Smooth muscle cell of the umbilical artery (primary cell): ENCODE measurements around the gene BTBD7. TPM values are rescaled to one million over a fixed set of nuclear protein-coding genes. Genes with fewer than 3 reads are reported as not detected.

ENCODE experiments used
- total RNA-seq: library from RNA; depleted of rRNA; stranded (reverse); fragments of >200 nt; gene quantifications from 2 replicates; pipeline ENCODE4 v1.2.3, GENCODE V29; 2014

BTBD7 gene, protein sequence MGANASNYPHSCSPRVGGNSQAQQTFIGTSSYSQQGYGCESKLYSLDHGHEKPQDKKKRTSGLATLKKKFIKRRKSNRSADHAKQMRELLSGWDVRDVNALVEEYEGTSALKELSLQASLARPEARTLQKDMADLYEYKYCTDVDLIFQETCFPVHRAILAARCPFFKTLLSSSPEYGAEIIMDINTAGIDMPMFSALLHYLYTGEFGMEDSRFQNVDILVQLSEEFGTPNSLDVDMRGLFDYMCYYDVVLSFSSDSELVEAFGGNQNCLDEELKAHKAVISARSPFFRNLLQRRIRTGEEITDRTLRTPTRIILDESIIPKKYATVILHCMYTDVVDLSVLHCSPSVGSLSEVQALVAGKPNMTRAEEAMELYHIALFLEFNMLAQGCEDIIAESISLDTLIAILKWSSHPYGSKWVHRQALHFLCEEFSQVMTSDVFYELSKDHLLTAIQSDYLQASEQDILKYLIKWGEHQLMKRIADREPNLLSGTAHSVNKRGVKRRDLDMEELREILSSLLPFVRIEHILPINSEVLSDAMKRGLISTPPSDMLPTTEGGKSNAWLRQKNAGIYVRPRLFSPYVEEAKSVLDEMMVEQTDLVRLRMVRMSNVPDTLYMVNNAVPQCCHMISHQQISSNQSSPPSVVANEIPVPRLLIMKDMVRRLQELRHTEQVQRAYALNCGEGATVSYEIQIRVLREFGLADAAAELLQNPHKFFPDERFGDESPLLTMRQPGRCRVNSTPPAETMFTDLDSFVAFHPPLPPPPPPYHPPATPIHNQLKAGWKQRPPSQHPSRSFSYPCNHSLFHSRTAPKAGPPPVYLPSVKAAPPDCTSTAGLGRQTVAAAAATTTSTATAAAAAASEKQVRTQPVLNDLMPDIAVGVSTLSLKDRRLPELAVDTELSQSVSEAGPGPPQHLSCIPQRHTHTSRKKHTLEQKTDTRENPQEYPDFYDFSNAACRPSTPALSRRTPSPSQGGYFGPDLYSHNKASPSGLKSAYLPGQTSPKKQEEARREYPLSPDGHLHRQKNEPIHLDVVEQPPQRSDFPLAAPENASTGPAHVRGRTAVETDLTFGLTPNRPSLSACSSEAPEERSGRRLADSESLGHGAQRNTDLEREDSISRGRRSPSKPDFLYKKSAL
- total RNA-seq, result 23.8 and 26.4 TPM in 2 replicates

DNA sequence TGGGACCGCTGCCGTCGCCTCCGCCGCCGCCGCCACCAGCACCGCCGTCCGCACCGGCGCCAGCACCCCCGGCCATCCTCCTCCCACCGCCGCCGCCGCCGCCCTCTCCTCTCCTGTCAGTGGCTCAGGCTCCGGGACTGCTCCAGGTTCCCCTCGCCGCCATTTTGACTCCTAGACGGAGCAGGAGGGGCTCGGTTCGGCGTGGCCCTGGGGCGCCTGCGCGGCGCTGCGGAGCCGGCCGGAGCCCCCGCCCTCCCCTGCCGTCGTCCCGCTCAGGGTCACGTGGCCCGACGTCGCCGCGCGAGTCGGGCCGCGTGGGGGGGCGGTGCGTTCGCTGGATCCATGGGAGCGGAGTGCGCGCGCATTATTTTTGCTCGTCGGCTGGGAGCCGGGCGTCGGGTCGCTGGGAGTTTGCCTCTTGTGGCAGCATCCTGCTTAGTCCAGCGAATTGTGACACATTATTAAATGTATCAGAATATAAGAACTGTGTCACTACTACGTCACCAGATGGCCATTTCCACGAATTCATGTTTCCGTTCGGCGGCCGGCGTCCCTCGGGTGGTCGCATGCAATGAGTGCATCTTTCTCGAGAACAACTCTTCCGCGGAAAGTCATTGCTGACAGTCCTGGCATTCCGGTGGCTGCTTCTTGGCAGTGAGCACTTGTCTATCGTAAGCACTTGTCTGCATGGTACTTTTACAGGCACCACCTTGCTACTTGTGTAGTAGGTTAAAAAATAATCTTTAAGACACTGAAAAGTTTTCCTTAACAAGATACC is at the start of gene BTBD7:
Gene BTBD7 (minus strand): TSS at position 184 of the 778 bp plus-strand sequence. CDS start 36,985 bp downstream, outside the sequence.

DNA sequence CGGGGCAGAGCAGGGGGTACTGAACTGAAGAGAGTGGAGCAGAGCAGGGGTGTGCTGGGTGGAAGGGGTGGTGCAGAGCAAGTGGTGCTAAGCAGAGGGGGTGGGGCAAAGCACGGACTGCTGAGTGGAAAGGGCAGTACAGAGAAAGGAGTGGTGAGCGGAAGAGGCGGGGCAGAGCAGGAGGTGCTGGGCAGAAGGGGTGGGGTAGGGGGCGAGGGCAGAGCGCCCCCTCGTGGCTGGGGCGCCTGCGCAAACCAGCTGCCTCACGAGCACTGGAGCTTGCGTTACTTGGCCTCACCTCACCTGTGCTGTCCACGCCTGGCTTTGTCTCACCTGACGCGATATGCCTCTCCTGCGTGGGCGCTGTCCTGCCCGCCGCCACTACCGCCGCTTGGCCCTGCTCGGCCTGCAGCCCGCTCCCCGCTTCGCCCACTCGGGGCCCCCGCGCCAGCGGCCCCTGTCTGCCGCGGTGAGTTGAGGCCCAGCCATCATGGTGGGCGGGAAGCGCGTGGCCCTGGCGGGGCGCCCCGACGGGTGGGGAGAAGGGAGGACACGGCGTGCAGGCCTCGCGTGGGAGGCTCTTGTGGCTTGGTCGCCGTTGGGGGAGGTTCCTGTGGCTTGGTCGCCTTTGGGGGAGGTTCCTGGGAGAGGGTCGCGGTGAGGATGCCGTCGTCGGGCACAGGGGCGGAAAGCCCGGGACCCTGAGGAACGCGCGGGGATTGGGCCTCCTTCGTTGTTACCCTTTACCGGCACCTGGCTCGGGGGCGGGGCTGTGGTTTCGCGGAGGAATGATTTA is 14.3 kb upstream of the BTBD7 start, which contains the start of gene COX8C:
Gene COX8C (plus strand): TSS at position 257 of the 796 bp plus-strand sequence. CDS start 87 bp downstream, at position 344.

DNA sequence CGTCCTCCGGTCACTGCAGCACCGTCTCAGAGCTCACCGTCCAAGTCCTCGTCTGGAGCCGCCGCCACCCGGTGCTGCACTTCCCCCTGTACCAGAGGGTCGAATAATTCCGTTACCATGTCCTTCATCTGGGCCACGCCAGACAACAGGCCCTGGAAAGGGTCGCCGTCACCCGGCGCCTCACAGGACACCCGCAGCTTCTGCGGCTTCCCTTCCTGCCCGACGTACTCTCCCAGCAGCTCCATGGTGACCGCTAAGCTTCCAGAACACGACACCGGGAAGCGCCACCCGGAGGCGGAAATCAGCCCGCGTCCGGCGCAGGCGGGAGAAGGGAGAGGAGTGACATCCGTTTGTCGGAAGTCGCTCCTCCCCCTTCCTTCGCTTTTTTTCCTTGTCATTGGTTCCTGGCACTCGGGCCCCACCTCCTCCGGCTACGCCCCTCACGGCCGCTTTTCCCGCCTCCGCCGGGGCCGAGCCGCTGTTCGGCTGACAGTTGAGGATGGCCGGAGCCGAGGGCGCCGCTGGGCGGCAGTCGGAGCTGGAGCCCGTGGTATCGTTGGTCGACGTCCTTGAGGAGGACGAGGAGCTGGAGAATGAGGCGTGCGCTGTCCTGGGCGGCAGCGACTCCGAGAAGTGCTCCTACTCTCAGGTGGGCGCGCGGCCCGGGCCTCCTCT is 125.9 kb downstream of the BTBD7 start, which contains the start of the genes GON7 and UBR7:
Gene GON7 (minus strand): TSS at position 273 of the 675 bp plus-strand sequence. CDS start 28 bp downstream, at position 245.
Gene UBR7 (plus strand): TSS at position 464 of the 675 bp plus-strand sequence. CDS start 36 bp downstream, at position 500.

Other genes with a start within 250 kb of the BTBD7 start
- gene ITPK1, start 217.1 kb downstream of the BTBD7 start, total RNA-seq, result 9.8 and 37.6 TPM in 2 replicates
- gene MOAP1, start 148.1 kb downstream of the BTBD7 start, total RNA-seq, result 22.4 and 24.6 TPM in 2 replicates
- 8.0 and 14.0 TPM in 2 replicates for gene LYSET, start 147.7 kb downstream of the BTBD7 start, total RNA-seq
- gene GON7, start 126.0 kb downstream of the BTBD7 start, total RNA-seq, result 8.3 and 9.7 TPM in 2 replicates
- gene UBR7, start 125.8 kb downstream of the BTBD7 start, total RNA-seq, result 15.7 and 27.3 TPM in 2 replicates
- not detected in 2 replicates for gene COX8C, start 14.1 kb upstream of the BTBD7 start, total RNA-seq
- gene UNC79, start 97.9 kb upstream of the BTBD7 start, total RNA-seq, result under 0.01 and 0.18 TPM in 2 replicates